HG02840 (cell line): Measurements from ENCODE around the gene UTP4.

Experiments
- ATAC-seq: cut with Tn5 transposase; IDR thresholded peaks from one replicate; pipeline ENCODE4 v1.9.1; 2021; ENCODE audit warnings: mild to moderate bottlenecking, moderate library complexity, moderate number of reproducible peaks; ENCODE audit not compliant: unreplicated experiment, low FRiP score

The UTP4 gene

DNA sequence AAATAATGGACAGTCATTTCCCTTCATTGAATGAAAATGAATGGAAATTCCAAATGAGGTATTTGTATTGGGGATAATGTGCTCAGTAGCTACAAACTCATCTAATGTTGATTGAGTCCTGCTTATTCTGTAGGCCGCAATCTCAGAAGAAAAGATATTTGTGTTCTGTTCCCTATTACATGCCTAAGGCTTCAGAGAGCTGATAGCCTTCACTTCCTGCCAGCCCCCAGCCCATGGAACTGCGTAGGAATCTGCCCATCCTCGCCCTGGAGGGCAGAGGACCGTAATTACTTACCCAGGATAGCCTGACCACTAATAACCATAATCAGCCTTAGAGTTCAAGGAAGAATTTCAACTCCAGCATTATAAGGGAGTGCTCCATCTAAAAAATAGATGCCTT is 36.6 kb downstream of the UTP4 start:
- no peak for ATAC-seq

- no peak for ATAC-seq
Measured at GRCh38 chr16:69169607-69170352, 37.3 kb downstream of the UTP4 start.

DNA sequence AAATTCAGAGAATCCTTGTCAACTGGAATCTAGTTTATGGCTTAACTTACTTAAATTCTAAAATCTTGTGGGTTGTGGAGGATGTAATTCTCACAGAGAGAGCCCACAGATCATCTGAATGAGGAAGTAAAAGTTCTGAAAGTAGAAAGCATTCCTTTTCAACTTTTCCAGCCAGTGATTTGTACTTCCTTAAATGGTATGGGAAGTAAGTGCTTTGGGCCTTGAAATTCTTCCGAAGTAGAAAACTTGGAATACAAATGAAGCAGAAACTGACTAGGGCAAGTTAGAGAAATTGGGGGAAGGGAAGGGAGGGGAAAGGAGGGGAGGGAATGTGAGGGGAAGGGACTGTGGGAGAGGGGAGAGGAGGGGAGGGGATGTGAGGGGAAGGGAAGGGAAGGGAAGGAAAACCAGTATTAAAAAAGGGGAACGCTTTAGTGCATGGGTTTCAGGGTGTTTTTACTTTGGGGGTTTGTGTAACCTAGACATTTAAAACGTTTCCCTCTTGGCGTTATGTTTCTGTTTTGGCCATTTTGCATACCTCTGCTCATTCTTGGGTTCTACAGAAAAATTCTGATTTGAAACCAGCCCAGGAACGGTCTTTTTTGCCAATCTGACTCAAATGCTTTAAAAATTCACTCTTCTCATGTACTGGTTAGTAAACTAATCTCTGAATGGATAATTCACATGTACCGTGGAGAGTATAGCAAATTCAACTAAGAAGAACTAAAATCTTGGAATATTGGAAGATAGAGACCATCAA is 39.1 kb downstream of the UTP4 start:
- ATAC-seq, result no peak

DNA sequence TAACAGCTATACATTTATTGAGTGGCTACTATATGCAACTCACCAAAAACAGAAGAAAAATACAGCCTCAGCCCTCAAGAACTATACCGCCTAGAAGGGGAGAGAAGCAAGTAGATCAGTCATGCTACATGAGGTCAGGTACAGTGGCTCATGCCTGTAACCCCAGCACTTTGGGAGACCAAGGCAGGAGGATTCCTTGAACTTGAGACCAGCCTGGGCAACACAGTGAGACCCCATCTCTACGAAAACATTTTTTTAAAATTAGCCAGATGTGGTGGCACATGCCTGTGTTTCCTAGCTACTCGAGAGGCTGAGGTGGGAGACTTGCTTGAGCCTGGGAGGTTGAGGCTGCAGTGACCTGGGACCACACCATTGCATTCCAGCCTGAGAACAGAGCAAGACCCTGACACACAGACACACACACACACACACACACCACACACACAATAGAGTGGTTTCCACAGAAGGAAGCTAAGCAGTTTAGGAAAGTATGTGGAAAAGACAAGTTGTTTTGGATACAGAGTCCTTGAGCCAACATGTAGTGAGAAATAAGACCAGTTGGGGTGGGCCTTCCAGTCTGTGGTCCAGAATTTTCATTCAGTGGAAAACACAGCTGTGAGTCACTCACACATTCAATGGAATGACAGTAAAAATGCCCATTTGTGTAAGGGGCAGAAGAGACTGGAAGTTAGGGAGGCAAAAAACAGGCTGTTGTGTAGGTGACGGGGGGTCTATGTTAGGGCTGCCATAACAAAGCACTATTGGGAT is 43.8 kb downstream of the UTP4 start:
- ATAC-seq, result no peak

- no peak for ATAC-seq
Measured at GRCh38 chr16:69179328-69180010, 47.0 kb downstream of the UTP4 start.

GRCh38 chr16:69180011-69180338 is 47.5 kb downstream of the UTP4 start:
- ATAC-seq, result no peak

DNA sequence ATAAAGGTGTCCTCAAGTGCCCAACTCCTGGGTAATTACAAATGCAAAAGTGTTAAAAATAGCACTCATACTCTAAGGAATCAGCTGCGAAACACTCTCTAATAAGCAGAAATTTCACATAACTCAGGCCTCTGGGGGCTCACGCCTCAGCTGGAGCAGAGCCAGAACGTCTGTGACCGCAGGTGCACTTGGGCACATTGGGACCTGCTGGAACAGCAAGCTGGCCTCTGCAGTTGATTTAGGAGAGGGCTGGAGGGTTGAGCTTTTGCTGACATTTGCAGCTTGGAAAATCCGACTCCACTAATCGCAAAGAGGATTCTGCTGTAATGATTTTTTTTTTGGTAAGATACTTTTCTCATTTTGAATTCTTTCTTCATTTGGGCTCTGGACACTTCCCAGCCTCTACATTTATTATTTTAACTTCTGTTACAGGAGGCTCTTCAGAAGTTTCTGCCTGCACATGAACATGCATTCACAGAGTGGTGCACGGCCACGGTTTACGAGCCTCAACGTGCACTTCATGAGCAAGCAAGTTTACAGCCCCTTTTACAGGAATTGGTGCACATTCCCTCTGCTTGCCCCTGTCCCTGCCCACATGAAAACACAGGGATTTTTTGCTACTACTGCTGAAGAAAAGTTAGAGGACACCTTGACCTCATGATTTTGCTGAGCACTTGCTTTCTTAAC is 50.4 kb downstream of the UTP4 start:
- ATAC-seq, result no peak

DNA sequence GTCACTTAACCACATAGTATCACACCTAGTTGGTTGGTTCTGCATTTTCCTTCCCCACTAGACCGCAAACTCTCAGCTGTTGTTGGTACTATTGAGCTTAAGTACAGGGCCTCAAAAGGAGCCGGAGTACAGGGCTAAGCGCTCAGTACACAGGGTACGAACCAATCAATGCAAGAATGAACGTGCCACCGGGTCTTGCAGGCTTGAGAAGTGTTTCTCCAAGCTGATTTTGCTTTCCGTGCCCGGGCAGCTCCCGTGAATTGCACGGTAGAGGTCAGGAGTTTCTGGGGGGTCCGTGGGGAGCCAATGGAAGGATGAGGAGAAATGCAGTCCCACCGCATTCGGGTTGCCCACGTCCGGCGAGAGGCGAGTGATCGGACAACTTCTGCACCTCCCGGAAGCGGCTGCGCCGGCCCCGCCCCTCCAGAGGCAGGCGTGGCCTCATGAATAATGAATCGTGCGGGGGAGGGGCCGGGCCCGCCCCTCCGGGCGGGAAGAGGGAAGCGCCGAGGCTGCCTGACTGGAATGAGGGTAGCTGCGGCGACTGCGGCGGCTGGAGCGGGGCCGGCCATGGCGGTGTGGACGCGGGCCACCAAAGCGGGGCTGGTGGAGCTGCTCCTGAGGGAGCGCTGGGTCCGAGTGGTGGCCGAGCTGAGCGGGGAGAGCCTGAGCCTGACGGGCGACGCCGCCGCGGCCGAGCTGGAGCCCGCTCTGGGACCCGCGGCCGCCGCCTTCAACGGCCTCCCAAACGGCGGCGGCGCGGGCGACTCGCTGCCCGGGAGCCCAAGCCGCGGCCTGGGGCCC is 54.4 kb downstream of the UTP4 start, which contains the start of gene SNTB2:
SNTB2 (plus strand) TSS at position 523 of the 804 bp plus-strand sequence; CDS start at position 526, 3 bp downstream.
- ATAC-seq, result peak; percentile 82

DNA sequence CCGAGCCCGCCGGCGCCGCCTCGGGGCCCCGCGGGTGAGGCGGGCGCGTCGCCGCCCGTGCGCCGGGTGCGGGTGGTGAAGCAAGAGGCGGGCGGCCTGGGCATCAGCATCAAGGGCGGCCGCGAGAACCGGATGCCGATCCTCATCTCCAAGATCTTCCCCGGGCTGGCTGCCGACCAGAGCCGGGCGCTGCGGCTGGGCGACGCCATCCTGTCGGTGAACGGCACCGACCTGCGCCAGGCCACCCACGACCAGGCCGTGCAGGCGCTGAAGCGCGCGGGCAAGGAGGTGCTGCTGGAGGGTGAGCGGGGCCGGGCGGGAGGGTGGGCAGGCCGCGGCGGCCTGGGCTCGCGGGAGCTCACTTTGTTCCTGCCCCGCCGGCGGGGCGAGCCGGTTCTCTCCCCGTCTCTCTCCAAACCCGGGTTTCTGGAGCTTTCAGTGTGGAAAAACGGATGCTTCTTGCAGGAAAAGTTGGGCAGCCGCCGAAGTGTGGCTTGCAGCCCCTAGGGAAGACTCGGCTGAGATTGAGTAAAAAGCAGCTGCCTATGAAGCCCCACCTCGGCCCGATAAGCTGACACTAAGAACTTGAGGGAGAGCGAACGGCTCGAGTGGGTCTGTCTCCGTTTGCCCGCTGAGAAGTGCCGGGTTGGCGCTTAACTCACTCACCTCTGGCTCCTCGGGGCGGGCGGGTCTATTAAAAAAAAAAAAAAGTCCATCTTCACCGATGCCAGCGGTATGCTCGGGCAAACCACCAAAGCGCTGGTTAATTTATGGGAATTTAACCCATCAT is 55.2 kb downstream of the UTP4 start:
- peak; percentile 28 for ATAC-seq

- ATAC-seq, result no peak
Measured at GRCh38 chr16:69188236-69188549, 55.7 kb downstream of the UTP4 start.

GRCh38 chr16:69188716-69189115 is 56.3 kb downstream of the UTP4 start:
- ATAC-seq, result no peak

- no peak for ATAC-seq
Measured at GRCh38 chr16:69190046-69190588, 57.7 kb downstream of the UTP4 start.

DNA sequence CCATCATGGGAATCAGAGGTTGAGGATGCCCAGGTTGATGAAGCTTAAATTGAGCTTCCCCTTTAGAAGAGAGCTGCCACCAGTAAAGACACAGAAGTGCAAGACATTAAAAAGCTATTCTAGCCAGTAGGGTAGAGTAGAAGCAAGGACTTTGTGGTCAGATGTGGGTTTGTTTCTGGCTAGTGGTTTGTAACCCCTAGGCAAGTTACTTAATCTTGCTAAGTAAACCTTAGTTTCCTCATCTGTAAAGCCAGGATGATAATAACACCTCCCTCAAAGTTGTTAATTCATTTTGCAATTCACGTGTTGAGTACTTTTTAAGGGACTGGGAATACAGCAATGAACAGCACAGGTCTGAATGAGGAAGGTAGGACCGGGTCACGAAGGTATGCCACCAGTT is 58.1 kb downstream of the UTP4 start:
- no peak for ATAC-seq

DNA sequence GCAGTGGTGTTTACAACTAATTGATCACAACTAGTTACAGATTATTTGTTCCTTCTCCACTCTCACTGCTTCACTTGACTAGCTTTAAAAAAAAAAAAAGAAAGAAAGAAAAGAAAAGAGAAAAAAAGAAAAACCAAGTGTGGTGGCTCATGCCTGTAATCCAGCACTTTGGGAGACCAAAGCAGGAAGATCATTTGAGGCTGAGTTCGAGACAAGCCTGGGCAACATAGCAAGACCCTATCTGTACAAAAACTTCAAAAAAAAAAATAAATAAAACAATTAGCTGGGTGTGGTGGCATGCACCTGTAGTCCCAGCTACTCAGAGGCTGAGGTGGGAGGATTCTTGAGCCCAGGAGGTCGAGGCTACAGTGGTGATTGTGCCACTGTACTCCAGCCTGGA is 58.7 kb downstream of the UTP4 start:
- ATAC-seq, result no peak

DNA sequence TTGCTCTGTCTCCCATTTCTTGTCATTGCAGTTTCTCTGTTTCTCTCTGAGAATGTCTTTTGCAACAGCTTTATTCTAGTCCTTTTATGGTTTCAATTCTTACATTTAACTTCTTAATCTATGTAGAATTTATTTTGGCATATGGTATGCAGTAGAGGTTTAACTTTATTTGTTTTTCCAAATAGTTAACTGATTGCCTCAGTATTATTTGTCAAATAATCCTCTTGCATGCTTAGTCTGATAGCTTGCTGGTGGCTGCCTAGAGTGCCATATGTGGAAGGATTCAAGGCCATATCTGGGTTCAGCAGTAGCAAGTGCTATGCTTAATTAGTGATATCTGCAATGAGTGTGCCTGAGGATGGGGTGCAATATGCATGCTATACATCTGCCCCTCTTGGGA is 61.4 kb downstream of the UTP4 start:
- ATAC-seq, result no peak

- ATAC-seq, result no peak
Measured at GRCh38 chr16:69194488-69194887, 62.0 kb downstream of the UTP4 start.

GRCh38 chr16:69195369-69196029 is 63.0 kb downstream of the UTP4 start:
- ATAC-seq, result no peak

DNA sequence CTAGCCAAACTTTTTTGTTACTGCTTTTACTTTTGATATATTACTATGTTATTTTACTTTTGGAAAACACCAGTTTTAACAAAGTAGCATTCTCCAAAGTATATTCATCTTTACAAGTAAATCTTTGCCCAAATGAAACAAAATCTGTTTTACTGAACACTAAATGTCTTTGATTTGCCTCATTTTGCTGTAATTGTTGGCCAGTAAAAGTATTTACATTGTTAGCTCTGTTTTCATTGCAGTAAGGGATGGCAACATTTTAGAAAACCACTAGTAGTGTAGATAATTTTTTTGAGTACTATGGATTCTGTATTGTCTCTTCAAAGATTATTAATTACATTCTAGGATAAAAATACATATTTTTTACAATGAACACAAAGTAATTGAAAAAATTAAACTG is 65.1 kb downstream of the UTP4 start:
- no peak for ATAC-seq
